NCI-H2196 treated with DMSO at 0.1 percent for 48 hours (cell line): Measurements from ENCODE around the gene CCDC144A.
"Not testable (repeated sequence)": the region's sequence is repeated elsewhere in the genome, so short reads cannot be mapped to it uniquely, and the experiment has no call there.

ENCODE experiments used
- DNase-seq: peaks from one replicate; lab custom pipeline; 2025; ENCODE audit not compliant: unreplicated experiment; lab: John Stamatoyannopoulos, UW

Gene CCDC144A

GRCh38 chr17:16750515-16750914 lies 60.5 kb downstream of the CCDC144A start:
- not testable (repeated sequence) for DNase-seq

DNA sequence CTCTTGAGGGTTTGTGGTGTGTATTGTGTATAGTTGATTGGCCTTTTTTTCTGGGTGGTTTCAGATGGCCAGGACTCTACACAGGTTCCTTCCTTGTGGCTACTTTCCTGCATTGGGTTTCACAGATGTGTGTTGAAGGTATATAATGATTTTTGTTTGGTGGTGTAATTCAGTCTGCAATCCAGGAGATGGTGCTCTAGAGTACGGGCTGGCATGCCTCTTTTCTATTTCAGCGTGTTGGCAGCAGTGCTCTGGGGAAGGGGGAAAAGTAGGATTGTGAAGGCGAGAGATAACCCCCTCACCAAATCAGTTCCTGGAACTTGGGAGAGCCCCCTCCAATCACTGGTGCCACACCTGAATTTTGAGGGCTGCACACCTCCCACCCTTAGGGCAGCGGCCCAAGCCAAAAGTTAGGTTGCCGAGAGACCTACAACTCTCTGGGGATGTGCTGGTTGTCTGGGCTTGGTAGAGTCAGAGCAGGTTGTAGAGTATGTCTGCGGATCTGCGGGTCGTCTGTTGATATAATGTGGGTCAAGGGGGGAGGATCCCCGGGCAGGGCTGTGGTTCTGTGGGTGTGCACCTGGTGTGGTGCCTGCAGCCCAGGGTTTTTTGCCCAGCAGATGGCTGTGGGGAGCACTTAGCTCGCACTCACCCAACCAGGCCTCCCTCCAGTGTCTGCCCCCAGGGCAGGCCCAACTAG lies 61.3 kb downstream of the CCDC144A start:
- not testable (repeated sequence) for DNase-seq

DNA sequence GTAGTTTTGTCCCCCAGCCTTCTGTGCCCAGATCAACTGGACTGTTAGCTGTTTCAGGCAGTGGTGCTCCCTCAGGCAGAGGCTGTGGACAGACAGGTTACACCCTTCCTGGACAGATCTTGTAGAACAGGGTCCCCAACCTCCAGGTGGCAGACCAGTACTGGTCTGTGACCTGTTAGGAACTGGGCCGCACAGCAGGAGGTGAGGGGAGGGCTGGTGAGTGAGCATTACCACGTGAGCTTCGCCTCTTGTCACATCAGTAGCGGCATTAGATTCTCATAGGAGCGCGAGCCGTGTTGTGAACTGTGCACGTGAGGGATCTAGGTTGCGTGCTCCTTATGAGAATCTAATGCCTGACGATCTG lies 61.9 kb downstream of the CCDC144A start:
- DNase-seq = not testable (repeated sequence)

DNA sequence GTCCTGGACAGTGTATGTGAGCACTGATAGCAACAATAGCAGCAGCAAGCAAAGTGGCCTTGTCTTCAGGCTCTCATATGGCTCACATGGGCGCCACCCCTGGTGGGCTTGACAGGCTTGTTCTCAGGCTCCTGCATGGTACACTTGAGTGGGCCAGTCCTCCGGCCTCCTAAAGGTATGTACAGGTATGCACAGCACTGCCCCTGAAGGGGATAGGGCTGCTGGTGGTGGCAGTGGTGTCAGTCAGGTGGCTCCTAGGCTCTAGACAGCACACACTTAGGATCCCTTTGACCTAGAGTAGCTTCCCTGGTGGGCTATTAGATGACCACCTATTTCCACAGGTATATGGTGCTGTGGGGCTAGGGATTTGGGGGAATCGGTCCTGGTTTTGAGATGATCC lies 67.5 kb downstream of the CCDC144A start:
- not testable (repeated sequence) for DNase-seq

- DNase-seq = not testable (repeated sequence)
These were observed 68.1 kb downstream of the CCDC144A start for GRCh38 chr17:16758177-16758576.

- DNase-seq = not testable (repeated sequence)
These were observed 78.5 kb downstream of the CCDC144A start for GRCh38 chr17:16768290-16769175.

- not testable (repeated sequence) for DNase-seq
These were observed 82.5 kb downstream of the CCDC144A start for GRCh38 chr17:16772394-16773145.

- not testable (repeated sequence) for DNase-seq
These were observed 83.1 kb downstream of the CCDC144A start for GRCh38 chr17:16773146-16773522.

GRCh38 chr17:16787851-16788250 lies 97.8 kb downstream of the CCDC144A start:
- DNase-seq = not testable (repeated sequence)

DNA sequence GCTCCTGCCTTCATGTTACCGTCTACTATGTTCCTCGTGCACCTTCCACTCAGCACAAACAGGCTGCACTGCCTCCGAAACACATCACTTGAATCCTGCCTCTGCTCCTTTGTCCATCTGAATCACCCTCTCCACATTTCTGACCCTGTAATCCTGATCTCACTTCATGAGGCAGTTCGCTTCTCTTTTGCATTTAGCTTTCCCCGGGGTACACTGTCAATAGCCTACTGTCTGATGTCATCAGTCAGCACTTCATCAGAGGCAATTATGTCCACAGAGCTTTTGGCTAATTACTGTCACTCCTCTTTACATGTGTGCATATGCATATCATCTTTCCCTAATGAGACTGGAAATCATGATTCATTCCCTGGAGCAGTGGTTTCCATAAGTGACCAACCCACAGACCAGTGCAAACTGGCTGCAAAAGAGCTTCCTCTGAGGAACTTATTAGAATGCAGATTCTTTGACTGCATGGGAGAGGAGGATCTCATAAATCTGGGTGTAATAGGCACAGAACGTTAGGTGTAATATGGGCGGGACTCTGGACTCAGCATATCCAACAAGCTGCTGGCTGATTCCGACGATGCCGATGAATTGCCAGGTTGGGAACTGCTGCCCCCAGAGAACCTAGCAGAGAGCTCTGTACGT lies 99.0 kb downstream of the CCDC144A start:
- DNase-seq = not testable (repeated sequence)

GRCh38 chr17:16789622-16790021 lies 99.6 kb downstream of the CCDC144A start:
- not testable (repeated sequence) for DNase-seq

DNA sequence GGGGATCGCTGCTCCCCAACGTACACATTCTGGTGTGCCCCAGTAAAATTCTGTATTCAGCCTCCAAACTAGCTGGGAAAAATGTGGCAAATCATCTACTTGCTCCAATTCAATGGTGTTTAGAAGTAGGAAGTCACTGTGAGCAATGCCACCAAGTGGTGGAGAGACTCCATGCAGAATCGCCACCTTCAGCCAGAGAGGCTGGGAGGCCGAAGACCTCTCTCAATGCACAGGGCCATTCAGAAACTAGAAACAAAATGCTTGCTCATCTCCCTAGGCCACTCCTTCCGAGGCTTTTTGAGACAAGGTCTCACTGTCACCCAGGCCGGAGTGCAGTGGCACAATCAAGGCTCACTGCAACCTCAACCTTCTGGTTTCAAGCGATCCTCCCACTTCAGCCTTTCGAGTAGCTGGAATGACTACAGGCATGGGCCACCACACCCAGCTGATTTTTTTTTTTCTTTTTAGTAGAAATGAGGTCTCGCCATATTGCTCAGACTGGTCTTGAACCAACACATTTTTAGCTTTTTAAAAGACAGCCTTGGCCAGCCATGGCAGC lies 100.4 kb downstream of the CCDC144A start:
- not testable (repeated sequence) for DNase-seq

GRCh38 chr17:16794215-16794614 lies 104.2 kb downstream of the CCDC144A start:
- DNase-seq = not testable (repeated sequence)

GRCh38 chr17:16795894-16796293 lies 105.9 kb downstream of the CCDC144A start:
- not testable (repeated sequence) for DNase-seq

GRCh38 chr17:16804851-16805250 lies 114.8 kb downstream of the CCDC144A start:
- DNase-seq = not testable (repeated sequence)

DNA sequence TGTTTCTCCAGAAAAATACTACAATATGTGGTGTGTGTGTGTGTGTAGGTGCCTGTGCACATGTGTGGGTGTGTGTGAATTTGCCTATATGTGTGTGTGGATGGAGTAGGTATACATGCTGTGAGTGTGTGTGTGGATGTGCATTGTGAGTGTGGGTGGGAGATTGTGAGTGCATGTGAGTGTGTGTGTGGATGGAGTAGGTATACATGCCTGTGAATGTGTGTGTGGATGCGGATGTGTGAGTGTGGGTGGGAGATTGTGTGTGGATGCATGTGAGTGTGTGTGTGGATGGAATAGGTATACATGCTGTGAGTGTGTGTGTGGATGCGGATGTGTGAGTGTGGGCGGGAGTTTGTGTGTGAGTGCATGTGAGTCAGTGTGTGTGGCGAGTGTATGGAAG lies 116.6 kb downstream of the CCDC144A start:
- DNase-seq = not testable (repeated sequence)

GRCh38 chr17:16807620-16808019 lies 117.6 kb downstream of the CCDC144A start:
- not testable (repeated sequence) for DNase-seq

DNA sequence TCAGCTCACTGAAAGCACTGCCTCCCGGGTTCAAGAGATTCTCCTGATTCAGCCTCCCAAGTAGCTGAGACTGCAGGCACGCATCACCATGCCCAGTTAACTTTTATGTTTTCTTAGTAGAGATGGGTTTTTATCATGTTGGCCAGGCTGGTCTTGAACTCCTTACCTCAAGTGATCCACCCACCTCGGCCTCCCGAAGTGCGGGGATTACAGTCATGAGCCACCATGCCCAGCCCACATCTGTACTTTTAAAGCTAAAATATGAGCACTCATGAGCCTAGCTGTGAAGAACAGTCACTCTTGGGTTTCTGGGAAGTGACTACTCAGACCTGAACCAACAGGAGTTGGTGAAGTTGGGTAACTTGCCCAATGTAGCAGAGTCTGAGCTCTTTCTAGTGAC lies 120.2 kb downstream of the CCDC144A start:
- DNase-seq = not testable (repeated sequence)

- DNase-seq = not testable (repeated sequence)
These were observed 122.1 kb downstream of the CCDC144A start for GRCh38 chr17:16812126-16812525.

- DNase-seq = no peak
These were observed 124.4 kb downstream of the CCDC144A start for GRCh38 chr17:16814439-16814838.
